ENCODE data around the gene RIBC2. TPM values are rescaled to one million over a fixed set of nuclear protein-coding genes. Genes with fewer than 3 reads are reported as not detected.

Gene RIBC2
- total RNA-seq, 3 donors from 2014 or later (not counting 1 experiment from before 2014, with no cell fraction given): 0.38 to 0.86 TPM; not detected in 1

- Histone ChIP-seq H3K4me3 (ENCODE audit: low read length) (no peak overlapping the region), H3K4me1 (ENCODE audit: control insufficient read depth, insufficient read depth, low read length) (no peaks in the 10 kb centered on the region), H3K36me3 (ENCODE audit: control insufficient read depth, insufficient read depth, low read length) (no peaks in the 10 kb centered on the region), H3K27ac (ENCODE audit: low read length) (no peak overlapping the region), H3K9me3 (ENCODE audit: control insufficient read depth, insufficient read depth, low read length) (no peaks in the 10 kb centered on the region), H3K27me3 (ENCODE audit: control insufficient read depth, insufficient read depth, low read length) (no peaks in the 10 kb centered on the region)
- intact Hi-C loops (cut with micrococcal nuclease): no loop called here
- H3K4me1 Mint-ChIP-seq: no peaks in the 10 kb centered on the region
- ATAC-seq: no peak
- no peak overlapping the region for H3K27ac Mint-ChIP-seq
- TF ChIP-seq, protein P1, sequence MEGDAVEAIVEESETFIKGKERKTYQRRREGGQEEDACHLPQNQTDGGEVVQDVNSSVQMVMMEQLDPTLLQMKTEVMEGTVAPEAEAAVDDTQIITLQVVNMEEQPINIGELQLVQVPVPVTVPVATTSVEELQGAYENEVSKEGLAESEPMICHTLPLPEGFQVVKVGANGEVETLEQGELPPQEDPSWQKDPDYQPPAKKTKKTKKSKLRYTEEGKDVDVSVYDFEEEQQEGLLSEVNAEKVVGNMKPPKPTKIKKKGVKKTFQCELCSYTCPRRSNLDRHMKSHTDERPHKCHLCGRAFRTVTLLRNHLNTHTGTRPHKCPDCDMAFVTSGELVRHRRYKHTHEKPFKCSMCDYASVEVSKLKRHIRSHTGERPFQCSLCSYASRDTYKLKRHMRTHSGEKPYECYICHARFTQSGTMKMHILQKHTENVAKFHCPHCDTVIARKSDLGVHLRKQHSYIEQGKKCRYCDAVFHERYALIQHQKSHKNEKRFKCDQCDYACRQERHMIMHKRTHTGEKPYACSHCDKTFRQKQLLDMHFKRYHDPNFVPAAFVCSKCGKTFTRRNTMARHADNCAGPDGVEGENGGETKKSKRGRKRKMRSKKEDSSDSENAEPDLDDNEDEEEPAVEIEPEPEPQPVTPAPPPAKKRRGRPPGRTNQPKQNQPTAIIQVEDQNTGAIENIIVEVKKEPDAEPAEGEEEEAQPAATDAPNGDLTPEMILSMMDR (IDR thresholded peaks at IDR 0.05): no peak
- H3K27me3 Mint-ChIP-seq (ENCODE audit: low read depth in 2 of 2): peaks cover 0 to 2% of the 10 kb centered on the region in 2 donors
- WGBS (ENCODE audit: insufficient coverage): 92% methylated on average over 13 of the region's 13 CpGs
- H3K9me3 Mint-ChIP-seq: no peaks in the 10 kb centered on the region
- H3K36me3 Mint-ChIP-seq: no peaks in the 10 kb centered on the region
- no peak overlapping the region for H3K4me3 Mint-ChIP-seq
- no peak for DNase-seq
These were observed 15.3 kb upstream of the RIBC2 start for GRCh38 chr22:45398214-45398613.

DNA sequence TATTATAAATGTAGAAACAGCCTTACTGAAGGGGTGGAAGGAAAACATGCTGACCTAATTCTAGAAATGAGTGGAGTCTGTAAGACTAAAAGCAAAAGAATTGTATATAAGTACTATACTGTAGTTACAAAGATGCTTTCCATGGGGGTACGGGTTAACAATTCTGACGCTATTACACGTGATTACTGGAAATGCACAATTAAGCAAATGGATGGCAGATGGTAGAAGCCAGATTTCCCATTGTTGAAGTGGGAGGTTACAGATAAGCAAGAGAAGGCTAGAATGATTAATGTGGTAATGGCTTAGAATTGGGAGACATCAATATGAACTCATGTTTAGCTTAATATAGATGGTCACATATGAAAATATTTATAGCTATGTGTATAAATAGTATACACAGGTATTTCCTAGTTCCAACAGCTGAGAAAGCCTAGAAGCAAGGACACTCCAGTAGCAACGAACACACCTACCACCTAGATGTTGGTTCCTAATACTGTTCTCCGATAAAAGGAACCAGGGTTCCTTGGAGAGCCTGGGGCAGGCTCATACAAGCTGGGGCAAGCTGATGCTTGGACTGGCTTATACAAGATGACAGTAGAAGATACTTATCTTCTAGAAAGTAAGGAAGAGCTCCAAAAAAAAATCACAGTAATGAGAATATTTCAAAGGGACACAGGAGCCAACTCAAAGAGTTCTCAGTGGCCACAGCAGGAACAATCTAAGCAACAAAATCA lies 13.6 kb upstream of the RIBC2 start:
- Mint-ChIP-seq H3K4me1 (no peaks in the 10 kb centered on the region), H3K27ac (no peak overlapping the region), H3K36me3 (no peaks in the 10 kb centered on the region), H3K4me3 (no peak overlapping the region), H3K9me3 (no peaks in the 10 kb centered on the region), H3K27me3 (ENCODE audit: low read depth in 2 of 2) (peaks cover 0 to 2% of the 10 kb centered on the region in 2 donors)
- WGBS (ENCODE audit: insufficient coverage): 90% methylated on average over 5 of the region's 5 CpGs
- no peaks in the 10 kb centered on the region for H3K9me3 ChIP-seq (ENCODE audit: control insufficient read depth, insufficient read depth, low read length)
- H3K4me3 ChIP-seq (ENCODE audit: low read length): no peak overlapping the region
- no peak for DNase-seq
- no peak overlapping the region for H3K27ac ChIP-seq (ENCODE audit: low read length)
- H3K36me3 ChIP-seq (ENCODE audit: control insufficient read depth, insufficient read depth, low read length): no peaks in the 10 kb centered on the region
- H3K27me3 ChIP-seq (ENCODE audit: control insufficient read depth, insufficient read depth, low read length): no peaks in the 10 kb centered on the region
- H3K4me1 ChIP-seq (ENCODE audit: control insufficient read depth, insufficient read depth, low read length): no peaks in the 10 kb centered on the region
- intact Hi-C loops (cut with micrococcal nuclease): no loop called here
- ATAC-seq: no peak
- TF ChIP-seq, protein P1 (IDR thresholded peaks at IDR 0.05): no peak

- Histone ChIP-seq H3K36me3 (ENCODE audit: control insufficient read depth, insufficient read depth, low read length) (no peaks in the 10 kb centered on the region), H3K9me3 (ENCODE audit: control insufficient read depth, insufficient read depth, low read length) (no peaks in the 10 kb centered on the region), H3K27ac (ENCODE audit: low read length) (no peak overlapping the region), H3K27me3 (ENCODE audit: control insufficient read depth, insufficient read depth, low read length) (no peaks in the 10 kb centered on the region), H3K4me3 (ENCODE audit: low read length) (no peak overlapping the region), H3K4me1 (ENCODE audit: control insufficient read depth, insufficient read depth, low read length) (no peaks in the 10 kb centered on the region)
- no peaks in the 10 kb centered on the region for H3K4me1 Mint-ChIP-seq
- DNase-seq (no peak), ATAC-seq (no peak)
- H3K4me3 Mint-ChIP-seq: no peak overlapping the region
- H3K27me3 Mint-ChIP-seq (ENCODE audit: low read depth in 2 of 2): no peaks in the 10 kb centered on the region
- intact Hi-C loops (cut with micrococcal nuclease): no loop called here
- WGBS (ENCODE audit: insufficient coverage): no CpG with 5 or more reads among the region's 3 CpGs
- no peak overlapping the region for H3K27ac Mint-ChIP-seq
- no peaks in the 10 kb centered on the region for H3K9me3 Mint-ChIP-seq
- TF ChIP-seq, protein P1 (IDR thresholded peaks at IDR 0.05): no peak
- no peaks in the 10 kb centered on the region for H3K36me3 Mint-ChIP-seq
These were observed 11.0 kb upstream of the RIBC2 start for GRCh38 chr22:45402466-45402985.
